NCI-H187 (cell line): ENCODE results near the gene TMEM69.
"Not testable (repeated sequence)": the region's sequence is repeated elsewhere in the genome, so short reads cannot be mapped to it uniquely, and the experiment has no call there.

Experiments
- DNase-seq, 2 experiments: peaks; one replicate each; lab custom pipeline; 2025; lab: John Stamatoyannopoulos, UW

TMEM69 gene

DNA sequence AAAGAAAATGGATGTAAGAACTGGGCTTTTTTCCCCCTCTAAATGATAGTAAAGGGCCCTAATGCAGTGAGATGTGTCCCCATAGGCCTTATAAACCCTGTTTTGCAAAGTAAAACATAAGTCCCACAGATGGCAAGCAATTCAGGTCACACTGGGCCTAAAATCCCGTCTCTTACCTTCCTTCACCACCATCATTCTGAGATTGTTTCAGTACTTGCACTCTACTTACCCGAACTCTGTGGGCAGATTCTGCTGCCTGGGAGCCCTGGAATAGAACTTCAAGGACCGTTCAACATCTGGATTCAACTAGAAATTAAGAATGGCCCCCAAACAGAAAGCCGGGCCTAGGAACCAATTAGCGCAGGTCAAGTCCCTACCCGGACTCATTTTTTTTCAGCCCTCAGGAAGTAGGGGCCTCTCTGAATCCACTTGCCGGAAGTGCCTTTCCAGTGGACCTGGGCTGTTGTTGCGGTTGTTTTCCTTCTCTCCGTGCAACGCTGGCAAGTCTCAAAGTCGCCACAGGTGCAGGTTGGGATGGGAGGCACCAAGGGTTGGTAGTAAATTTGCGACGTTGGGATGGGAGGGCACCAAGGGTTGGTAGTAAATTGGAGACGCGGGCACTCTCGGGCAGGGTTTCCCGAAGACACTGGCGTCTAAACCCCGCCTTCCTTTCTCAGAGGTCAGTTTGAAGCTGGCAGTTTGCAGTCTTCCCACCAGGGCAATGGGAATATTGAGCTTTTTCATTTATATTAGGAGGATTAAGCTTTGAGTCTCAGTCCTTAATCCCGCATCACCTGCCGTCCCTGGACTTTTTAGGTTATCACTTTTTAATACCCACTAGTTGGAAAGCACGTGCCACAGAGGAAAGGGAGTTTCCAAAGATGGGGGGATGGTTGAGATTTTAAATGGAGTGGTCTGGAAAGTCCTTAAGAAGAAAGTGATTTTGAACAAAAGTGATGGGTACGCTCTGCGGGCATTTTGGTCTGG lies at the start of gene TMEM69:
Gene TMEM69 (plus strand): TSS at position 428 of the 987 bp plus-strand sequence. CDS start 2,888 bp downstream, outside the sequence.
- peak; percentile 75 to 85 for DNase-seq

DNA sequence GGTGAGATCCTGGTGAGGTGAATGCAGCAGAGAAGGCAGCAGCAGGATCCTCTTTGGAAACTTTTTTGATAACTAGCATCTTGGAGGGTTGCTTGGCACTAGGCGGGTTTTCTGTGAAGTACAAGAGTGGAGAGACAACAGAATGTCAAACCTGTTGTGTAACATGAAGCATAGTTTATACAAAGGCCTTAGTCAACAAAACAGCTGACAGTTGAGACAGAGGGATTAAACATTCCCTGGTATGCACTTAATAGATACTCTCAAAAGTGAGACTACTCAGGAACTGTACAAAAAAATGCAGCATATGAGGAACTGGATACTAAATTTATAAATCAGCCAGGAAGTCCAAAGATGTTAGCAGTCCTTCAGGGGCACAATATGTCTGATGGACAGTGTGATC lies 47.7 kb upstream of the TMEM69 start:
- no peak for DNase-seq

GRCh38 chr1:45643321-45643720 lies 44.7 kb upstream of the TMEM69 start:
- DNase-seq = no peak

GRCh38 chr1:45643978-45644377 lies 44.0 kb upstream of the TMEM69 start:
- no peak for DNase-seq

GRCh38 chr1:45644661-45645060 lies 43.3 kb upstream of the TMEM69 start:
- DNase-seq = no peak

DNA sequence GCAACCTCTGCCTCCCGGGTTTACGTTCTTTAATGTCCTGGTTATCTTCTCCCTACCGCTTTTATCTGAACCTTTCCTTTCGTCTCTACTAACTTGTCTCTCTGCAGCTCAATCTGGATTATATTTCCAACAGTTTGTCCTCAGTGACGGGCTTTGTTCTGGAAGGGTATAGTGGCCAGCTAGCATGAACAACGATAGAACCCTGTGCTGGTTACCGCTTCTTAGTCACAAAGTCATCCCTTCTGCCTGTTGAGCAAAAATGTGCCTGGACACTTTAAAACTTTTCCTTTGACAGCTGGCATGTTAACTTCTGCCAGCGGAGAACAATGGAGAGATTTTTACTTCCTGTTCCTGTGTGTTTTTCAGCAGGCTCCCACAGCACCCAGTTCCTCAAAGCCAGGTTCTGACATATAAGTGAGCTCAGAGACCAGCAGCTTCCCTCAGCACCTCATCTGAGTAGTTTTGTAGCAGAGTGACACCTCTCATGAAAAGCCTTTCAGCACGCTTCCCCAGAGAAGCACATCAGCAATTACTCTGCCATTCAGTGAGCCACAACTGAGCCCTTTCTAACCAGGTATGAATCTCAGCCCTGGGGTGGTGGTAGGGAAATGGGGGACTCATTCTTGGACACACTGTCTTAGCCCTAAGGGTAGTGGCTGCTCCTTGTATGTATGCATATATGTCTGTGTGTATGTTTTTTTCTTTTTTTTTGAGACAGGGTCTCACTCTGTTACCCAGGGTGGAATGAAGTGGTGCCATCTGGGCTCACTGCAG lies 40.5 kb upstream of the TMEM69 start:
- no peak for DNase-seq

DNA sequence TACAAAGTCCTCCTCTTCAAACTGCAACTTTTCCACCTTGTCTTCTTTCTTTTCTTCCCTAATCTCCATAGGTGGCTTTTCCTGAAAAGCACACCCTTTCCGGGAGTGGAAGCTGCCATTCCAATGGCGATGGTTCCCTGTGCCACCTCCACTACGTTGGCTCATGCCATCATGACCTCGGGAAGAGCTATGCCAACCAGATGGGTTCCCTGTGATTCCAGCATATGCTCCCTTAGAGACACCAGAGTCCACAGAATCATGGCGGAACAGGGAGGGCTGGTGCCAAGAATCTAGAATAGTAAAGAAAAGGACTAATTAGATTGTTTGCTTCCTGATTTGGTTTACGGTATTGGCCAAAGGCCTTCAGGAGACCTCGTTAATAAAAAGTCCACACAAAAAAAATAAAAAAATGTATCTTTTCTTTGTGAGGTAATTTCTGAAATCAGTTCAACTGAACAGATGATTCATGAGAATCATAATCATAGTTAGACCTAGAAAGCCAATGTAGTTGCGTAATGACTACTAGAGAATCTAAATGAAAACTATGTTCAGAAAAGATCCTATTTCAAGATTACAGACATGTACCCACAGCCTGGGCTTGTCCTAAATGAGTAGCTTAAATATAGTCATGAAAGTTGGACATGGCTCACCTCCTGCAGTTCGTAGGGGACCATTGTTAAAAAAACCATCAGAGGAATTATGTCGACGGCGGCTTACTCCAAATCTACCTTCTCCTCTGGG lies 33.3 kb upstream of the TMEM69 start:
- DNase-seq = no peak

DNA sequence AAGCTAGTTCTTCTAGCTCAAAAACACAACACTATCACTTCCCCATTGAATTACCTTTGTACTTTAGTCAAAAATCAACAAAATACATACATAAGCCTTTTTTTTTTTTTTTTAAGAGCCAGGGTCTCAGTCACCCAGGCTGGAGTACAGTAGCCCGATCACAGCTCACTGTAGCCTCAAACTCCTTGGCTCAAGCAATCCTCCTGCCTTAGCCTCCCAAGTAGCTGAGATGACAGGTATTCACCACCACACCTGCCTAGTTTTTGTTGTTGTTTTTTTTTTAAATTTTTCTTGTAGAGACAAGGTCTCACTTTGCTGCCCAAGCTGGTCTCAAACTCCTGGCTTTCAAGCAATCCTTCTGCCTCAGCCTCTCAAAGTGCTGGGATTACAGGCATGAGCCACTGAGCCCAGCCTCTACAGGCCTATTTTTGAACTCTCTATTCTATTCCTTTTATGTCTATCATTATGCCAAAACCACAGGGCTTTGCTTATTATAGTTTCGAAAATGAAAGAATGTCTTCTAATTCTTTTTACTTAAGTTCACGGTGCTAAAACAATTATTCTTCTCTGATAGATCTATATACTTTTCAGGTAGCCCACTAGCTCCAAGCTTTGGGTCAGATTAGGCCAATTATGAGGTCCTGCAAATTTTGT lies 31.3 kb upstream of the TMEM69 start:
- no peak for DNase-seq

DNA sequence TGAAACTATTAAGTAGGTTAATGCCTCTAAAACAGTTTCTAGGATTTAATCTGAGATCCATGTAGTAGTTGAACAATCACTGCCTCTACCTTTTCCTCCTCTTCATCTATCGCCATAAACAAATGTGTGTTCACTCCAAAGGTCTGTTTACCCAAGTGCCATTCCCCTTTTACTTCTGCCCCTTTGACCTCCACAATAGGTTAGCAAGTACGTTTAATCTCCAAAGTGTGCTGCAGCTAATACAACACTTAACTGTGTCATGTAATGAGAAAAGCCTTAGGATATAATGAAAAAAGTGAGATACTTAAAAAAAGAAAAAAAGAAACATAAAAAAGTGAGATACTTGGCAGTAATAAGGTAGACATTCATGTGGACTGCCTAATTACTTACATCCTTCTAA lies 29.8 kb upstream of the TMEM69 start:
- DNase-seq = no peak

GRCh38 chr1:45659222-45659621 lies 28.8 kb upstream of the TMEM69 start:
- no peak for DNase-seq

DNA sequence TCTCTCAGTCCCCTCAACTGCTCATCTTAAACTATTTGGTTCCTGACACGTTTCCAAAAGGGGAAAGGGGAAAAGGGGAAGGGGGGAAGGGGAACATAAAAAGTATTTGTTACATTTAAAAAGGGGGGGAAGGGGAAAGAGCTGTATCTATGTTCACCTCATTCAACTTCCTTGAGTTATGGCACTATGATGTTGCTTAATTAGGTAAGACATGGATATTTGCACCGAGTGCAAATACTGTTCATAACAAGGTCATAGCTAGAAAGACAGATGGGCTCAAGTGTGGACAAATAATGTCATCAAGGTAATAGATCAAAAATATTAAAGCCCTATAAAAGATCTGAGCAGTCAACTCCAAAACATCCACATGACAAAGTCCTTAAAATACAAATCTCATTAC lies 27.6 kb upstream of the TMEM69 start:
- DNase-seq = no peak

GRCh38 chr1:45666836-45667235 lies 21.1 kb upstream of the TMEM69 start:
- no peak for DNase-seq

DNA sequence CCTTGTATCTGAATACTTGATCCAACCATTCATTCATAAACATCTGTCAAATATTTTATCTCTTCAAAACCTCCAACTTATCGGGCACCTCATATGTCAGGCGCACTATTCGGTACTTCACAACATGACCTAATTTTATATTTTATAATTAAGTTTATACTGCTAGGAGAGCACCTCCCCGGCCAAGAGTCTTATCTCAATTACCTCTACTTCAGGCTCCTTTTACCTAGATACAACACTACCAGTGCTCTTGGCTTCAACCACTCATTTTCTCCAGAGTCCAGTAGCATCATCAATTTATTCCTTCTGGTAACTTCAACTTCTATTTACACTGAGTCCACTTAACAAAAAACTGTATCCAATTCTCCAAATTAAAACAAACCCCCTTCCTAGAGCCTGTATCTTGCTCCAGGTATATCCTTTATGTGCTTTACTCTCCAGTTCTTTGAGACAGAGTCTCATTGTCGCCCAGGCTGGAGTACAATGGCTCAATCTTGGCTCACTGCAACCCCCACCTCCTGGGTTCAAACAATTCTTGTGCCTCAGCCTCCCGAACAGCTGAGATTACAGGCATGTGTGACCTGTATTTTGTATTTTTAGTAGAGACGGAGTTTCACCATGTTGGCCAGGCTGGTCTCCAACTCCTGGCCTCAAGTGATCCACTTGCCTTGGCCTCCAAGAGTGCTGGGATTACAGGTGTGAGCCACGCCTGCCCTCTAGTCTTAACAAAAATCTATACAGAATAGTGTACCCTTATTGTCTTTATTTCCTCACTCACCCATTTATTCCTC lies 20.5 kb upstream of the TMEM69 start:
- DNase-seq = no peak

GRCh38 chr1:45668526-45668925 lies 19.5 kb upstream of the TMEM69 start:
- DNase-seq = no peak

GRCh38 chr1:45669379-45669778 lies 18.6 kb upstream of the TMEM69 start:
- no peak for DNase-seq

GRCh38 chr1:45669859-45670655 lies 17.9 kb upstream of the TMEM69 start:
- no peak for DNase-seq

- DNase-seq = no peak
Observed at GRCh38 chr1:45673956-45674355, 14.0 kb upstream of the TMEM69 start.

DNA sequence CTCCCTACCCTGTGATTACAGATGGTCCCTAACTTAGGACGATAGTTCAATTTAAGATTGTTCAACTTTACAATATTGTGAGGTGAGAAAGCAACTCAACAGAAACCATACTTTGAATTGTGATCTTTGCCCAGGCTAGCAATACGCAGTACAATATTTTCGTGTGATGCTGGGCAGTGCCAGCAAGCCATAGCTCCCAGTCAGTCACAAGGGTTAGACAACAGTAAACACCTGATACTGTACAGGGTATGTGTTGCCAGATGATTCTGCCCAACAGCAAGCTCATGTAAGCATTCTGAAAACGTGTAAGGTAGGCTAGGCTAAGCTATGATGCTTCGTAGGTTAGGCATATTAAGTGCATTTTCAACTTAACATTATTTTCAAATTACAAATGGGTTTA lies 13.5 kb upstream of the TMEM69 start:
- no peak for DNase-seq

DNA sequence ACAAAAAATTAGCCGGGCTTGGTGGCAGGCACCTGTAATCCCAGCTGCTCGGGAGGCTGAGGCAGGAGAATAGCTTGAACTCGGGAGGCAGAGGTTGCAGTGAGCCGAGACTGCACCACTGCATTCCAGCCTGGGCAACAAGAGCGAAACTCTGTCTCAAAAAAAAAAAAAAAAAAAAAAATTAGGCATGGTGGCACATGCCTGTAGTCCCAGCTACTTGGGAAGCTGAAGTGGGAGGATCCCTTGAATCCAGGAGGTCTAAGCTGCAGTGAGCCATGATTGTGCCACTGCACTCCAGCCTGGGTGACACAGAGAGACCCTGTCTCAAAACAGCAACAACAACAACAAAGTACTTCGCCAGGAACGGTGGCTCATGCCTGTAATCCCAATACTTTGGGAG lies 11.4 kb upstream of the TMEM69 start:
- DNase-seq = not testable (repeated sequence)

GRCh38 chr1:45677751-45678245 lies 10.2 kb upstream of the TMEM69 start:
- no peak for DNase-seq
